ENCODE measurements around the gene TRIM17. TPM values are rescaled to one million over a fixed set of nuclear protein-coding genes. Genes with fewer than 3 reads are reported as not detected.

Gene TRIM17
- polyA plus RNA-seq, 1 donor (not counting 4 experiments of a cell fraction or from before 2014, with no cell fraction given), result 0.24 TPM

GRCh38 chr1:228417061-228417460 lies 400 bp upstream of the TRIM17 start:
- Histone ChIP-seq H3K4me3 (ENCODE audit: control insufficient read depth in 2 of 3, extremely low read depth in 1 of 3, insufficient read depth in 2 of 3, low read depth in 1 of 3, low read length in 3 of 3) (peak overlapping the region in 2 of 3 experiments; percentile 16 to 23), H3K9ac (ENCODE audit: control insufficient read depth, extremely low read depth, insufficient read depth, low read length) (peak overlapping the region; percentile 1), H3K27me3 (ENCODE audit: control insufficient read depth, extremely low read depth, insufficient read depth, low read length) (no peaks in the 10 kb centered on the region), H3K4me1 (ENCODE audit: control insufficient read depth, extremely low read depth, insufficient read depth, low read length) (peaks cover 21% of the 10 kb centered on the region), H3K9me3 (ENCODE audit: control insufficient read depth, low read depth, low read length) (no peaks in the 10 kb centered on the region), H3K4me2 (ENCODE audit: control insufficient read depth, extremely low read depth, insufficient read depth, low read depth, low read length) (peak overlapping the region; percentile 42), H3K36me3 (ENCODE audit: control insufficient read depth in 2 of 2, extremely low read depth in 1 of 2, insufficient read depth in 2 of 2, low read length in 2 of 2) (peaks cover 0 to 3% of the 10 kb centered on the region in 2 experiments), H4K20me1 (ENCODE audit: control insufficient read depth, extremely low read depth, insufficient read depth, low read length) (no peaks in the 10 kb centered on the region), H3K27ac (ENCODE audit: control insufficient read depth, insufficient read depth, low read length) (peak overlapping the region; percentile 46), H2AFZ (ENCODE audit: control insufficient read depth, low read length) (no peak overlapping the region), H3K9me1 (ENCODE audit: control insufficient read depth, extremely low read depth, insufficient read depth, low read length) (no peaks in the 10 kb centered on the region), H3K79me2 (ENCODE audit: control insufficient read depth, insufficient read depth, low read length) (no peaks in the 10 kb centered on the region)
- no peak for FAIRE-seq
- no peak for DNase-seq (ENCODE audit: low read depth, low spot score)
- dilution Hi-C loops (cut with MboI; ENCODE audit: extremely low pct_ligation_motif_present, low sequenced_read_pairs), result no loop called here
- TF ChIP-seq CTCF (optimal IDR thresholded peaks at IDR 0.05 in 1 of 3, IDR thresholded peaks at IDR 0.05 in 1 of 3, conservative IDR thresholded peaks at IDR 0.05 in 1 of 3; ENCODE audit: extremely low read depth in 1 of 3, insufficient read depth in 2 of 3, low read length in 3 of 3) (no peak), EZH2 (IDR thresholded peaks at IDR 0.05; ENCODE audit: low read length) (no peak)

DNA sequence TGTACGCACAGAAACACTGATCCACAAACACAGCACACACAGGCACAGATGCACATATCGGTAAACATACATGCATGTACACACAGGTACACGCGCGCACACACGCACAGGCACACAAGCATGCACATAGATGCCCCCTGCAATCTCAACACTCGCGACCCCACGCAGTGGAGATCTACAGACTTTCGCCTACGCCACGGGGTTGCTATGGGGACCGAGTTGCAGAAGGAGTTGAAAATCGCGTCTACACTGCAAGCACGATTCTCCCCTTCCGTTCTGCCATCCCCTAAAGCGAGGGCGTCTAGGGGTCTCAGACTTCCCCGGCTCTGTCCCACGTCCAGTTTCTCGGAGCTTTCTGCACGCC lies 826 bp downstream of the TRIM17 start:
- Histone ChIP-seq H3K79me2 (ENCODE audit: control insufficient read depth, insufficient read depth, low read length) (no peaks in the 10 kb centered on the region), H2AFZ (ENCODE audit: control insufficient read depth, low read length) (no peak overlapping the region), H3K9me3 (ENCODE audit: control insufficient read depth, low read depth, low read length) (no peaks in the 10 kb centered on the region), H3K4me1 (ENCODE audit: control insufficient read depth, extremely low read depth, insufficient read depth, low read length) (peaks cover 21% of the 10 kb centered on the region), H3K36me3 (ENCODE audit: control insufficient read depth in 2 of 2, extremely low read depth in 1 of 2, insufficient read depth in 2 of 2, low read length in 2 of 2) (peaks cover 3 to 7% of the 10 kb centered on the region in 2 experiments), H4K20me1 (ENCODE audit: control insufficient read depth, extremely low read depth, insufficient read depth, low read length) (no peaks in the 10 kb centered on the region), H3K4me2 (ENCODE audit: control insufficient read depth, extremely low read depth, insufficient read depth, low read depth, low read length) (peak overlapping the region; percentile 79), H3K9me1 (ENCODE audit: control insufficient read depth, extremely low read depth, insufficient read depth, low read length) (no peaks in the 10 kb centered on the region), H3K27ac (ENCODE audit: control insufficient read depth, insufficient read depth, low read length) (no peak overlapping the region), H3K9ac (ENCODE audit: control insufficient read depth, extremely low read depth, insufficient read depth, low read length) (peak overlapping the region; percentile 47), H3K4me3 (ENCODE audit: control insufficient read depth in 2 of 3, extremely low read depth in 1 of 3, insufficient read depth in 2 of 3, low read depth in 1 of 3, low read length in 3 of 3) (peak overlapping the region; percentile 47 to 67 (median 51)), H3K27me3 (ENCODE audit: control insufficient read depth, extremely low read depth, insufficient read depth, low read length) (no peaks in the 10 kb centered on the region)
- no peak for TF ChIP-seq CTCF (optimal IDR thresholded peaks at IDR 0.05 in 1 of 3, IDR thresholded peaks at IDR 0.05 in 1 of 3, conservative IDR thresholded peaks at IDR 0.05 in 1 of 3; ENCODE audit: extremely low read depth in 1 of 3, insufficient read depth in 2 of 3, low read length in 3 of 3)
- peak; percentile 37 for TF ChIP-seq EZH2 (IDR thresholded peaks at IDR 0.05; ENCODE audit: low read length)
- DNase-seq (ENCODE audit: low read depth, low spot score) (no peak), FAIRE-seq (no peak)
- dilution Hi-C loops (cut with MboI; ENCODE audit: extremely low pct_ligation_motif_present, low sequenced_read_pairs), result no loop called here
